ENCODE results near the gene SNX30.

Gene SNX30

DNA sequence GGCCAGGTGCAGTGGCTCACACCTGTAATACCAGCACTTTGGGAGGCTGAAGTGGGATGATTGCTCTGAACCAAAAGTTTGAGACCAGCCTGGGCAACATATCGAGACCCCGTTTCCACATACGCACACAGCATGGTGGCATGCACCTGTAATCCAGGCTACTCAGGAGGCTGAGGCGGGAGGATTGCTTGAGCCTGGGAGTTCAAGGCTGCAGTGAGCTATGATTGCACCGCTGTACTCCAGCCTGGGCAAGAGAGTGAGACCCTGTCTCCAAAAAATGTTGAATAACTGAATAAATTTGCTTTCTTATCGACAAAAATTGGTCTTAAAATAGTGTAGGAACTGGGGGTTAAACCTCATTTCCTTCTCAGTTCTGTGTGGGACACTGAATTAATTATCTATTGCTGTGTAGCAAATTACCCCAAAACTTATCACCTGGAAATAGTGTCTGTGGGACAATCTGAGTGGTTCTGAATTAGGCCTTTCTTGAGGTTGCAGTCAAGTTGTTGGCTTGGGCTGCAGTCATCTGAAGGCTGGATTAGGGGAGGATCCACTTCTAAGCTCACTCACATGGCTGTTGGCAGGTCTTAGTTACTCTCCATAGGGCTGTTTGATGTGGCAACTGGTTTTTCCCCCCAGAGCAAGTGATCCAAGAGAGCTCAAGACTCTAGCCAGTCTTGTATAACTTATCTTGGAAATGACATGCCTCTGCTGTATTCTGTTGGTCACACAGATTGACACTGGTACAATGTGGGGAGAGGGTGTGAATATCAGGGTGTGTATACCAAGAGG is 2.0 kb downstream of the SNX30 start:
- DNase-seq, result no peak

DNA sequence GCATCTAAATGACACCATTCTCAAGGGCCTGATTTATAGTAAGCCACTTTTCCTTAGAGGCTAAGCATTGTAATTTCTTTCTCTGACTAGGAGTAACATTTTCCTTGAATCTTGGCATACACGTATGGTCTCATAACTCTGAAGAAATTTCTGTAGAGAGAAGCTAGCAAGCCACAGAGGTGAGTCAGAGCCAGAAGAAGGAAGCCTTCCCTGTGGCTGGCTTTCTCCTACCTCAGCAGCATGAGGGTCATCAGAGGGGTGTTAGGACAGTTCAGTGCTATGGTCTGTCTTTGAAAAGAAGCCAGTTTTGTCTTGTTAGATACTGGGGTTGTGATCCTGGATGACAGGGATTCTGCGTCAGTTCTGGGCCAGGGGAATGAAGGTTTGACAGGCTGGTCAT is 3.2 kb downstream of the SNX30 start:
- no peak for DNase-seq

DNA sequence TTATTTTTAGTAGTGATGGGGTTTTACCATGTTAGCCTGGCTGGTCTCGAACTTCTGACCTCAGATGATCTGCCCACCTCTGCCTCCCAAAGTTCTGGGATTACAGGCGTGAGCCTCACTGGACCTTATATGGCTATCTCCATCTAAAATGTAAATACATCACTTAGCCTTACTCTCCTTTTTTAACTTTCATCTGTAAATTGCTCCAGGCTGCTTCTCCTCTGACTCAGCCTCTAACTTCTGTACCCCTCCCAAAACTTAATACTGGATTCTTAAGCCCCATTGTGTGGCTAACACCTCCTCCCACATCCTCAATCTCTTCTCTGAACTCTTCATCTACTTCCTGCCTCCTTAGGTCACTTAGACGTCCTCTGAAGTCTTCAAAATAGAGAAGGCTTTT is 4.0 kb downstream of the SNX30 start:
- DNase-seq, result no peak

DNA sequence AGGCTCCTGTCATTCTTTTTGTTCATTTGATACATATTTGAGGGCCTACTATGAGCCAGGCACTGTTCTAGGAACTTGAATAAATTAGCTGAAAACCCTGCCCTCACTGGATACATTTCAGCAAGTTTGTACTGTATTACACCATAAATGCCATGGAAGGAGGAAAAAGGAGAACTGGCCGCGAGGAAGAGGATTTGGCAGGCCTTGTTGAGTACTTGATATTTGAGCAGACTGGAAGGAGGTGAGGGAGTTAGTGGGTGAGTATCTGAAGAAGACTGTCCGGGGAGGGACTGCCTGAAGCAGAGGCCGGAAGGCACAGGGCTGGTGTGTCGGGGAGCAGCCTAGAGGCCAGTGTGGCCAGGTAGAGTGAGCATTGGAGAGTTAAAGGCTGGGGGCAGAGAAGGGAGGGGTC is 4.5 kb downstream of the SNX30 start:
- DNase-seq, result no peak

DNA sequence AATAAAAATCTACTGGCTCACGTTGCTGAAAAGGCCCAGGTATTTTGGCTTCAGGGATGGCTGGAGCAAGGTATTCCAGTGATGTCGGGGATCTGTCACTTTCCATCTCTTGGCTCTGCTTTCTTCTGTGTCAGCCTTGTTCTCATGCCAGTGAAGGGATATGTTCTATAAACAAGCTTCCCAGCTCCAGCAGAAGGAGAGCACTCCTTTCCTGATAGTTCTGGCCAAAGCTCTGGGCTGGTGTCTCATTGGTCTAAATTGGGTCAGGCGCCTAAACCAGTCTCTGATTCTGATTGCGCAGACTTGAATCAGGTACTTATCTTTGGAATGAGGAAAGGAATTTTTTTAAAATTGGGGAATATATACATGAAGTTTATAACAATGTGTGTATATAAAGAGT is 5.1 kb downstream of the SNX30 start:
- no peak for DNase-seq

DNA sequence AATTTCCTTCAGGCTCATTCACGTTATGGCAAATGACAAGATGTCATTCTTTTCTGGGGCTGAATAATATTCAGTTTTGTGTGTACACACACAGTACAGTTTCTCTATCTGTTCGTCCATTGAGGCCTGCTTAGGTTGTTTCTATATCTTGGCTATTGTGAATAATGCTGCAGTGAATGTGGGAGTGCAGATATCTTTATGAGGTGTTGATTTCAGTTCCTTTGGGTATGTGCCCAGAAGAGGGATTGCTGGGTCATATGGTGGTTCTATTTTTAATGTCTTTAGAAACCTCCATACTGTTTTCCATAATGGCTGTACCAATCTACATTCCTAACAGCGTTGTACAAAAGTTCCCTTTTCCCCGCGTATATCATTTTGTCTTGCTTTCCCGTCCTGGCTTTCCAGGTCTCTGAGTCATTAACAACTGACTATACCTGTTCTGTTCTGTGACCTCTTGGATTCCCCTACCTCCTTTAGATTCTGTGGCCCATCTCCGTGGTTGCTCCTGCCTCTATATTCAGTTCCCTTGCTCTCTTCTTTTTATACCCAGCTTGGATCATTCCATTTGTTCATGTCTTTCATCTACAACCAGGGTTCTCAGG is 6.8 kb downstream of the SNX30 start:
- DNase-seq, result no peak

DNA sequence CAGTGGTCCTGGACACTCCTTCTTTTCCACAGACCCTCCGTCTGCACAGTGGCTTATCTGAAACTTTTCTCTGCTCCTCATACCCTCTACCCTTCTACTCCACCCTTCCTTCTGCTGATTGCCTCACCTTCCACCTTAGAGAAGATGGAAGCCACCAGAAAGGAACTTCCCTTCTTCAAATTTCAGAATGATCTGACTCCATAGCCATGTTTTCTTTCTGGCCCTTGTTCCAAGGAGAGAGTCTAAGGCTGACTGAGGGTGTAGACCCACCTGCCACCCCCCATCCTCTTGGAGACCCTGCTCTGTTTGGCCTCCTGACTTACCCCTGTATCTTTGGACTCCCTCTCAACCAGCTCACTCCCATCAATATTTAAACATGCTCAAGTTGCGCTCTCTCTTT is 7.4 kb downstream of the SNX30 start:
- DNase-seq, result no peak

DNA sequence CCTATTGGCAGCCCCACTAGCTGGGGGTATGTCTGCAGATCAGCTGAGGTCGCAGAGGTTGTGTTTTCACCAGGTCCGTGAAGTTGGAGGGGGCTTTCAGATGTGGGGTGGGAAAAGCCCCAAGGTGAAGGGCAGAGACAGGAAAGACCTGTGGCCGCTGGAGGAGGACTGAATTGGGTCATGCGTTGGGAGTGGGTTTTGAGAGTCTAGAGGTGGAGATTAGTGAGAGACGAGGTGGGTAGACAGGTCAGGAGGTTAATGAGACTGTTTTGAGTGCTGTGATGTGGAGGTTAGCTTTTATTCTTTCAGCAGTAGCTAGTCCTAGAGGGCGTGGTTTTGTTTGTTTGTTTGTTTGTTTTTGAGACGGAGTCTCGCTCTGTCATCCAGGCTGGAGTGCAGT is 10.3 kb downstream of the SNX30 start:
- DNase-seq, result no peak

DNA sequence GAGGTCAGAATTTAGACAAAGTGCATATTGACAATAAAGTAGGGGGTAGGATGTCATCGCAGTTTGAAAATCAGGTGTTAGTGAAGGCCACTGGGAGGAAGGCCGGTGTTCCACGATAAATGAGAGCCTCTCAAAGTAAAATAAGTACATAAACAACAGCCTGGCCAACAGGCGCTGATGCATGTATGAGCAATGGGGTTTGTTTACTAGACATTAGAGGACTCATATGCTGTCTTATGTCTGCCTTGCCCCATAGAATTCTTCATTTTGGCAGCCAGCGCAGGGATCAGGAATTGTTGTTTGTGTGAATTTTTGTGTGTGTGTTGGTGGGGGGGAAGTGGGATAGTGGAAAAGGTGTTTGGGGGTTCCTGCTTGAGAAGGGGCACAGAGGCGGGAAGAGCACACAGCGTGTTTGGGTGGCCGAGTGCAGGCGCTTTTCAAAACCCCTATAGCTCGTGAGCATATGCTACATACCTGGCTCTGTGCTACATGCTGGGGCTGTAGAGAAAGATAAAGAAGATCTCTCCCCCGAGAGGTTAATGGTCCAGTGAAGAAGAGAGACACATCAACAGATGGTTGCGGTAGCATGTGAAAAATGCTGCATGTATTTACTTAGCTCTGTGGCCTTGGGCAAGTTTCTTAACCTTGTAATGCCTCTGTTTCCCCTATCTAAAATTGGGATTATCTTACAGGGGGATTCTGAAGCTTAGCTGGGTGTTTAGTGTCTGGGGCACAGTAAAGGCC is 11.5 kb downstream of the SNX30 start:
- no peak for DNase-seq

DNA sequence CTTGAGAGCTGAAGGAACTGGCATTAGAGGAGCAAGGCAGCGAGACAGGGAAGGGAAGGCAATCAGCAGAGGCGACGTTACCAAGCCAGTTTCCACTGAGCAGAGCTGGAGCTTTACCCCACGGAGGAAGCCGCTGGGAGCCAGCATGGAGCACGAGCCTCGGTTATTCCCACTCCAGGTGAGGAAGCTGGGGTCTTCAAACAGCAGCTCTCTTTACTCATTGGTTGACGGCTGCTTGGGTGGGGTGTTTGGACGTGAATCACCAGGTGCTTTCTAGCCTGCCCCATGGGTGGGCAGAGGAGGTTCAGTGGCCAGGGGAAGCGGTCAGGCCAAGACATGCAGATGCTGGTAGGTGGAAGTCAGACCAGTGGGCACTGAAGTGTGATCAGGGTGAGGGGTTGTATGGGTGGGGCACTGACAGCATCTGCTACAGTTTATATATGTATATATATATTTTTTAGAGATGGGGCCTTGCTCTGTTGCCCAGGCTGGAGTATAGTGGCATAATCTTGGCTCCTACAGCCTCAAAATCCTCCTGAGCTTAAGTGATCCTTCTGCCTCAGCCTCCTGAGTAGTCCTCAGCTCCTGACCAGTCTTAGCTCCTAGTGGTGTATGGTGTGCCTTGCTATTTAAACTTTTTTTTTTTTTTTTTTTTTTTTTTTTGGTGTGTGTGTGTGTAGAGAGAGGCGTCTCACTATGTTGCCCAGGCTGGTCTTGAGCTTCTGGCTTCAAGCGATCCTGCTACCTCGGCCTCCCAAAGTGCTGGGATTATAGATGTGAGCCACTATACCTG is 12.4 kb downstream of the SNX30 start:
- no peak for DNase-seq

DNA sequence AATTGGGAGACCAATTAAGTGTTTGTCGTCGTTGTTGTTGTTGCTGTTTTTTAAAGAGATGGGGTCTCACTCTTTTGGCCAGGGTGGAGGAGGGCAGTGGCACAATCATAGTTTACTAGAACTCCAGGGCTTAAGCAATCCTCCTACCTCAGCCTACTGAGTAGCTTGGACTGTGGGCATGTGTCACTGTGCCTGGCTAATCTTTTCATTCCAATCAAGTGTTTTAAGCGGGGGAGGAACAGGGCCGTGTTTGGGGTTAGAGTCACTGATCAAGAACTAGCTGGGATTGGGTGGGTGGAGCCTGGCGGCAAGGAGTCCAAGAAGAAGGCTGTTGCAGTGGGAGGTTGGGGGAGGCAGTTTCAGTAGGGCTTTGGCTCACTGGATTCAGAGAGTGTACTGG is 13.8 kb downstream of the SNX30 start:
- DNase-seq, result no peak

DNA sequence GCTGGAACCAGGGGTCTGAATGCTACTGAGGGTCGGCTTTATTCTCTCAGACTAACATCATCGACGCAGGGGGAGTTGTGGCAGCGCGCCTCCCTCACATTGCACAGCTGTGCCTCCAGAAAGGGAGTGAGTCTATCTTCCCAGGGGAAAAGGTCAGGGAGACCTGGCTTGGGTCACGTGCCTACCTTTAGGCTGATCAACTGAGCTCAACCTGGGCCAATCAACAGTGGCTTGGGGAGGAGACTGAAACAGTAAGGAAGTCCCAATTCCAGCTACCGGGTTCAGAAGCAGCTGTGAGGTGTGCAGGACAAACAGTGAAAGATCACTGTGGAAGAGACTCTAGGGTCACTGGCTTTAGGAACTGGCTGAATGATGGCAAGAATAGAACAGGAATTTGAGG is 14.3 kb downstream of the SNX30 start:
- no peak for DNase-seq

DNA sequence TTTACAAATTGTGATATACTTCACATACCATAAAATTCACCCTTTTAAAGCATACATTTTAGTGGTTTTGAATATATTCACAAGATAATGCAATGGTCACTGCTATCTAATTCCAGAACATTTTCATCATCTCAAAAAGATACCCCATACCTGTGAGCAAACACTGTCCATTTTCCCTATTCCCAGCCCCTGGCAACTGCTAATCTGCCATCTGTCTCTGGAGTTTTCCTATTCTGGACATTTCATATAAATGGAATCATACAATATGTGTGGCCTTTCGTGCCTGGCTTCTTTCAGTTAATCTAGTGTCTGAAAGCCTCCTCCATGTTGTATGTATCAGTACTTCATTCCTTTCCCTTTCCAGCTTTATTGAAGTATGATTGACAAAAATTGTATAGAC is 14.7 kb downstream of the SNX30 start:
- DNase-seq, result no peak

DNA sequence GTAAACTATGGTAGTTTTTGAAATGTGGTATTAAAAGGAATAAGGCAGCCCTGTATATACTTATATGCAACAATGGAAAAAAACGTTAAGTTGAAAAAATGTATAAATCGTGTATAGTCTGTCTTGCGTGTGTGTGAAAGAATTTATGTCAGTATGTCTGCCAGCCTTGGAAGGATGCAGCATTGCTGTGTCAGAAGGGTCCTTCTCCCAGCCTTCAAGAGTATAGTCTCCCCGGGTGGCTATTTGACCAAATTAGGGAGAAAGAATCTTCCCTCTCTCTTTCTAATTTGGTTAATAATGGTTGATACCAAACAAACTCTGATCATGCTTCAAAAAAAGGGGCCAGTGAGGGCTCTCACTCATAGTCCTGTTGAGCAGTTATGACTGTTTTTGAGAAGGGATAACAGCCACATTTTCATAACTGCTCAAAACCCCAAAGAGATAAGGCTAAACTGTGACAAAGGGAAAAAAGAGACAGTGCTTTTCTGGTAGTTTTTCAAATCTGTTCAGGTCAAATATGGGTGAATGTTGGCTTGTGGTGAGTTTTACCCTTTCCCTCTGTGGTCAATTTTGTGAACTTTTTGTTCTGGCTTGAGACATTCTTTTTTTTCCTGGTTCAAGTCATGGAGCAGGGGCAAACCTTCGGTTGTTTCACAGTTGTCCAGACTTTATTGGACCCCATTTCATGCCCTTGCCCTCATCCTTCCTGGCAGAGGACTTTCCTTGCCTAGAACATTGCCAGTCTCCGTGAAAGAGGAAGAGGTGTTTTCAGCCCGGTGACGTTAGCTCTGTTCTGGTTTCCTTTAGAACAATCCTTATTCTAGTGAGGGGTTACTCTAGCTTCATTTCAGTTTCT is 21.0 kb downstream of the SNX30 start:
- no peak for DNase-seq

DNA sequence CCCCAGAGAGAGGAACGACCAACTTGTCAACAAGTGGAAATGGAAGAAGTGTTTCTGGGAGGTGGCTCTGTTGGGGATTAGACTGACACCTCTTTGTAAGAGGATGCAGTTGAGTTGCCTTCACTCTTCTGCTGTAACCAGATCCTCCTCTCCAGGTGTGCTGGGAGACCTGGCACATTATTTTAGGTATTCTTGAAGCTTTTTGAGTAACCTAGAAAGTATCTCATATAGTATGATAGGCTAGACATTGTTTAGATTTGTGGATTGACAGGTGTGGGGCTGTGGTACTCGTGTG is 21.6 kb downstream of the SNX30 start:
- no peak for DNase-seq

DNA sequence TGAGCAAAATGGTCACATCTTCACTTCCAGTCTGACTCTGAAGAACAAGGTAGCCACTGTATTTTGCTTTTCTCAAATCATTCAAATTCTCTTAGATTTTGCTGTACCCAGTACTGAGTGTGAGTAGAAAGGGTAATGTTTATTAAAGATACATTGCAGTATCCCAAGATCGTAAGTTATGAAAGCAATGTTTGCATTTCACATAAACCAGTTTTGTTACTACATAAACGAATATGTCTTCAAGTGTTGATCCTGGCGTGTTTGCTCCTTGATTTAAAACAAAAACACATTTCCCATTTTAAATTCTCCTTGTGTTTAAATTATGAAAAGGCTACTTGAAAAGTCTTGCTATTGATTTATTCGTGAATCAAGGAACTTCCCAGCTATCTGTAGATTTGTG is 22.0 kb downstream of the SNX30 start:
- DNase-seq, result no peak

DNA sequence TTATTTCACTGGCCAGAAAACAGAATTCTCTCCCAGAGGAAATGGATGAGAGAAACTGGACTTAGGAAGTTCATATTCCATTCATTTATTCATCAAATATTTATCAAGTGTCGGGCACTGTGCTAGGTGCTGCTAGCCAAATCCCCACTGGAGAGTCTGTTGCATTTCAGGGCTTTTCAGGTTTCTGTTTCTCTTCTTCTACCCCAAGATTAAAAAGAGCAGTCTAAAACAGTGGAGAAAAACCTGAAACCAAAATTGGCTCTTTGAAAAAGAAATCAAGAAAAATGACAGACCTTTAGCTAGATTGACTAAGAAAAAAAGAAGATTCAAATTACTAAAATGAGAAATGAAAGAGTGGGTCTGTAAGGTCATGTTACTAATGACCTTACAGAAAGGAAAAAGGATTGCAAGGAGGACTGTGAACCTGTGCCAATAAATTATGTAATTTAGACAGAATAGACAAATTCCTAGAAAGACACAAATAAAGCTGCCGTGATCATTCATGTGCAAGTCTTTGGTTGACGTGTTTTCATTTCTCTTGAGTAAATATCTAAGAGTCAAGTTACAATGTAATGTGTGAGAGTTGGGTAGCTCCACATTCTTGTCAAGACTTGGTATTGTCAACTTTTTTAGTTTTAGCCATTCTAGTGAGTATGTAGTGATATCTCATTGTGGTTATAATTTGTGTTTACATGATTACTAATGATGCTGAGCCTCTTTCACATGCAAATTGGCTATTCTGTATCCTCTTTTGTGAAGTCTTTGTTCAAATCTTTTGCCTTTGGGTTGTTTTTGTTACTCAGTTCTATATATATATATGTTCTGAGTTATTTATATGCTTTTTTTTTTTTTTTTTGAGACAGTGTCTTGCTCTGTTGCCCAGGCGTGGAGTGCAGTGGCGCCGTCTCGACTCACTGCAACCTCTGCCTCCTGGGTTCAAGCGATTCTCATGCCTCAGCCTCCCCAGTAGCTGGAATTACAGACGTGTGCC is 23.7 kb downstream of the SNX30 start:
- no peak for DNase-seq

DNA sequence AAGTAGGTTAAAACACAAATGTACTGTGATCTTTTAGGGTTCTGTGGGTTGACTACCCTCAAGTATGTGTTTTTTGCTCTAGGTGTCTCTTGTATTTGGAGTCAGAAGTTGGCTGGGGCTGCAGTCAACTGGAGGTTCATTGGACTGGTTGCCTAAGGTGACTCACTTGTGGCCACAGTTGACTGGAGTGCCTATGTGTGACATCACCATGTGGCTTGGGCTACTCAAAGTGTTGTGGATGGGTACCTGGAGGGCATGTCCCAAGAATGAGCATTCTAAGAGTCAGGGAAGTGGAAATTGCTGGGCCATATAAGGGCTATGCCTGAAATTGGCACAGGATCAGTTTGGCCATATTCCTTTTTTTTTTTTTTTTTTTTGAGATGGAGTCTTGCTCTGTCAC is 27.4 kb downstream of the SNX30 start:
- no peak for DNase-seq

DNA sequence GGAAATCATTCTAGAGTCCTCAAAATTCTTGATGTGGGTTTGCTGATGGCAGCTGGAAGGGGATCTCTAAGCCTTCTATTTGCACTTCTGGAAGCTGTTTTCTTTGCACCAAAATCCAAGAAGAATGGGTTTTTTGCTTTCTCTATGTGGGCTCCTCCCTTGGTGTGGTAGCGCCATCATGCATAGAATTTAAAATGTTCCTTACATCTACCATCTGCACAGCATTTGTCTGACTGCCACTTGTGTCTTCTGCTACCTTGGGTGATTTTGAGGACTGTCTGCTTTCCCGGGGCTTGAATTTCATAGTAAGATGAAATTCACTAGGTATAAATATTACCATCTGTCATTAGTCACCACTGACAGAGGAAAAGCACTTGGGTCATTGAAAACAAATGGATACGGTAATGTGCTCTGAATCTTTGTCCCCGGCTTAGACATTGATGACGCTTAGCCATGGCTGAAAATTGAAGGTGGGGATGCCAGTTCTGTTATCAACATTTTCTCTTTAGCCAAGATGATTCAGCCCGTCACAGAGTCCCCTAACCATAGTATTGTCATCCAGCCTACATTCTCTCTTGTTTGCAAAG is 30.0 kb downstream of the SNX30 start:
- no peak for DNase-seq

DNA sequence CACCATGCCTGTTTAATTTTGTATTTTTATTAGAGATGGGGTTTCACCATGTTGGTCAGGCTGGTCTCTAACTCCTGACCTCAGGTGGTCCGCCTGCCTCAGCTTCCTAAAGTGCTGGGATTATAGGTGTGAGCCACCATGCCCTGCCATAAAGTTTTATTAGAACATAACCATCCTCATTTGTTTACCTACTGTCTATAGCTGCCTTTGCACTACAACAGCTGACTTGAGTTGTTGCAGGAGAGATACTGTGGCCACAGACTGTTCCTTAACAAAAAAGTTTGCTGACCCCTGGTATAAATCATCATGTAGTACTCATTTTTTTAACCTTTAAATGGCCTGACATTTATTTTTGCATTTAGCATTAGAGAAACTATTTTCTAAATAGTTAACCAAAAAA is 31.7 kb downstream of the SNX30 start:
- DNase-seq, result no peak

DNA sequence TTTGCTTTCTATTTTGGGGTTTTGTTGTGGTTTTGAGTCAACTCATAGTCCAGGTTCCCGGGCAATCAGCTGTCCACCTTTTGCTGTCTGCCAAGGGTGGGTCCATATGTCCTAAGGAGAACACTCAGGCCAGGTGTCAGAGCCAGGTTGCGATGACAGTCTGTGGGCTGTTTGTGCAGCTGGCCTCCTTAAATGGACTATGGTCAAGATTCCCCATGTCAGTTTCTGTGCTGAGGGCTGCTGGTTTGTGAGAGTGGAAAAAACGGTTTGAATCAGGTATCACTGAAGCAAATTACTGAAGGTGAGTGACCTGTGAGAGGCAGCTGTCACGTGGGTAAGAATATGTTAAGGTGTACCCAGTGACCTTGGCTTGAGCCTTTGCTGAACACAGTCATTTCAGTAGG is 33.0 kb downstream of the SNX30 start:
- DNase-seq, result no peak
